HepG2 (cell line): ENCODE measurements around the gene STRADA. TPM values are rescaled to one million over a fixed set of nuclear protein-coding genes. Genes with fewer than 3 reads are reported as not detected.

ENCODE experiments used
- AHR ChIP-seq: IDR thresholded peaks from 2 replicates; pipeline ENCODE4 v1.6.1; 2018; ENCODE audit warnings: missing genetic modification reagents, missing compliant biosample characterization
- ARID3A ChIP-seq: IDR thresholded peaks from 2 replicates; pipeline ENCODE4 v1.6.1; 2012; ENCODE audit warnings: low read depth, low read length, improper control_type of control experiment
- ATF7-NPFF ChIP-seq: sonication (generic); formaldehyde crosslinking; IDR thresholded peaks from 2 replicates; pipeline ENCODE4 v1.8.1; 2023; ENCODE audit warnings: mild to moderate bottlenecking, low read depth, missing genetic modification reagents, moderate library complexity
- BCL3 ChIP-seq: sonication (generic); formaldehyde crosslinking; IDR thresholded peaks from 2 replicates; pipeline ENCODE4 v1.5.1; 2020; ENCODE audit warnings: mild to moderate bottlenecking, missing genetic modification reagents, moderate library complexity
- IKZF5 ChIP-seq: IDR thresholded peaks from 2 replicates; pipeline ENCODE4 v1.6.1; 2018; ENCODE audit warnings: missing genetic modification reagents, mild to moderate bottlenecking, missing compliant biosample characterization
- MBNL3 ChIP-seq: fragments of 250-450 bp; sonication (Bioruptor Pico); conservative IDR thresholded peaks from 2 replicates; pipeline ENCODE4 v1.8.0; 2022; ENCODE audit warnings: mild to moderate bottlenecking, inconsistent platforms
- PAX8 ChIP-seq: sonication (generic); formaldehyde crosslinking; IDR thresholded peaks from 2 replicates; pipeline ENCODE4 v1.8.0; 2022; ENCODE audit warnings: mild to moderate bottlenecking, missing genetic modification reagents, borderline replicate concordance
- PLSCR1 ChIP-seq: sonication (generic); formaldehyde crosslinking; IDR thresholded peaks from 2 replicates; pipeline ENCODE4 v1.5.0; 2020; ENCODE audit warnings: missing genetic modification reagents, mild to moderate bottlenecking, borderline replicate concordance
- TGIF2 ChIP-seq: IDR thresholded peaks from 2 replicates; pipeline ENCODE4 v1.6.1; 2016; ENCODE audit warnings: control low read depth, missing compliant biosample characterization
- THAP7 ChIP-seq: sonication (generic); formaldehyde crosslinking; IDR thresholded peaks from 2 replicates; pipeline ENCODE4 v1.8.1; 2023; ENCODE audit warnings: mild to moderate bottlenecking, missing genetic modification reagents
- ZFP91 ChIP-seq: sonication (generic); formaldehyde crosslinking; IDR thresholded peaks from 2 replicates; pipeline ENCODE4 v1.9.0; 2022; ENCODE audit warnings: missing genetic modification reagents, mild to moderate bottlenecking, borderline replicate concordance
- ZNF260 ChIP-seq: sonication (generic); formaldehyde crosslinking; IDR thresholded peaks from 2 replicates; pipeline ENCODE4 v1.4.0; 2020; ENCODE audit warnings: missing genetic modification reagents, low read depth, mild to moderate bottlenecking, borderline replicate concordance
- ZNF3 ChIP-seq: IDR thresholded peaks from 2 replicates; pipeline ENCODE4 v1.7.0; 2017; ENCODE audit warnings: inconsistent platforms
- ZNF570 ChIP-seq: sonication (generic); formaldehyde crosslinking; IDR thresholded peaks from 2 replicates; pipeline ENCODE4 v1.4.0; 2020; ENCODE audit warnings: mild to moderate bottlenecking, missing genetic modification reagents, borderline replicate concordance
- ZNF746 ChIP-seq: sonication (generic); formaldehyde crosslinking; IDR thresholded peaks from 2 replicates; pipeline ENCODE4 v1.8.0; 2022; ENCODE audit warnings: mild to moderate bottlenecking, missing genetic modification reagents
- ZNF790 ChIP-seq: sonication (generic); formaldehyde crosslinking; IDR thresholded peaks from 2 replicates; pipeline ENCODE4 v1.8.0; 2022; ENCODE audit warnings: missing genetic modification reagents, mild to moderate bottlenecking, borderline replicate concordance
- ZNF839 ChIP-seq: sonication (generic); formaldehyde crosslinking; IDR thresholded peaks from 2 replicates; pipeline ENCODE4 v1.4.0; 2020; ENCODE audit warnings: missing genetic modification reagents, mild to moderate bottlenecking, borderline replicate concordance
- polyA plus RNA-seq, 8 experiments: library from polyadenylated mRNA; depleted of rRNA in 3 of 8; stranded (reverse) in 7 of 8; unstranded in 1 of 8; fragments of >200 nt; fragmentation: Illumina TruSeq in 4 of 8; extraction: Trizol in 4 of 8; gene quantifications; 2 replicates each; pipeline versions ENCODE4 v1.2.1 to v1.2.3, GENCODE V29; 2011 to 2016; ENCODE audit warnings: low read depth in 4 of 8, missing spikeins in 1 of 8, mixed read lengths in 1 of 8; ENCODE audit not compliant: insufficient read depth in 1 of 8
- total RNA-seq, 5 experiments: library from RNA; depleted of rRNA; stranded (reverse); fragments of >200 nt; fragmentation: Illumina TruSeq; extraction: Trizol; gene quantifications; 2 replicates each; pipeline ENCODE4 v1.2.3, GENCODE V29; 2016; ENCODE audit warnings: low read depth in 1 of 5

The STRADA gene
- total and polyA plus RNA-seq, 2 of the 13 experiments (the other 11 are each of a cell fraction or from before 2014, with no cell fraction given): 17.6 to 17.9 TPM

- TF ChIP-seq BCL3: peak; percentile 94
- TF ChIP-seq ZNF570: 0 out of 2 replicates have a peak, but pooled peaks have one; percentile 25
- 0 out of 2 replicates have a peak, but pooled peaks have one; percentile 61 for TF ChIP-seq ZNF790 (CRISPR knock-in tag)
- TF ChIP-seq PLSCR1 (CRISPR knock-in tag): no peak
- TF ChIP-seq MBNL3: no peak
- TF ChIP-seq ATF7-NPFF: peak; percentile 95
- peak; percentile 99 for TF ChIP-seq ZFP91 (CRISPR knock-in tag)
- peak; percentile 29; the same call in 1 of the 2 replicates for TF ChIP-seq ZNF839
- peak; percentile 64; the same call in 1 of the 2 replicates for TF ChIP-seq IKZF5 (CRISPR knock-in tag)
- peak; percentile 88; the same call in 1 of the 2 replicates for TF ChIP-seq PAX8 (CRISPR knock-in tag)
- TF ChIP-seq AHR (CRISPR knock-in tag): peak; percentile 77
- peak; percentile 67 for TF ChIP-seq TGIF2 (CRISPR knock-in tag)
- TF ChIP-seq THAP7: peak; percentile 99
- TF ChIP-seq ZNF3 (CRISPR knock-in tag): peak; percentile 51; the same call in 1 of the 2 replicates
- peak; percentile 92 for TF ChIP-seq ZNF746
- TF ChIP-seq ARID3A: peak; percentile 53; the same call in 1 of the 2 replicates
- TF ChIP-seq ZNF260 (CRISPR knock-in tag): peak; percentile 73; the same call in 1 of the 2 replicates
Observed at GRCh38 chr17:63773272-63774140, 31.9 kb upstream of the STRADA start, which contains the start of gene CCDC47 (continued).
